ENCODE measurements around the gene UNC13D.
"Not testable (repeated sequence)": the region's sequence is repeated elsewhere in the genome, so short reads cannot be mapped to it uniquely, and the experiment has no call there.

UNC13D gene

DNA sequence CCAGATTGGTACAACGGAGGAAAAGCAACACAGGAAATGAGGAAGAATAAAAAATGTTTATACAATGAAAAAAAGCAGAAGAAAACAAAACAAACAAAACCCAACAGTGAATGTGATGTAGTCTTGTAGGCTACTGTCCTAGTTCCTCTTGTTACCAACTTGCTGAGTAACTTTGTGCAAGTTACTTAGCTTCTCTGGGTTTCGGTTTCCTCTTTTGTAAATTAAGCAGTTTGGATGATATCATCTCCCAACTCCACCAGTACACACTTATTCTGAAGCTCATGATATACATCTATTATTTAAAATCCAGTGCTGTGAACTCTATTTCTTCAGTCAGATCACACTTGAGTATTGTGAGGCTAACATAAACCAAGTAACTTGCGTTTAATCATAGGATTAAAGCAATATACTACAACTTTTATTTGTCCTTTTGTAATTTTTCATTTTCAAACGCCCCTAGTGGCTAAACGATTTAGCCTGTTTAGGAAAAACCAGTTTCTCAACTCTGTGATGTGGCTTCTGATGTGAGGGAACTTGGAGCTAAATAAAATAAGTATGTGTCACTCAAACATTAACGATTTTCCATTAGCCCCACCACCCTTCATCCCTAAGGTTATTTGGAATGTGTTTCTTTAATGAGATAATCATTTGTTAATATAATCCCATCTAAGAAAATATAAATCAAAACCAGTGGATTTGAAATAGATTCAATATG is 61.0 kb downstream of the UNC13D start:
- no peak for DNase-seq (ENCODE audit: low read depth)
- TF ChIP-seq, protein P1, sequence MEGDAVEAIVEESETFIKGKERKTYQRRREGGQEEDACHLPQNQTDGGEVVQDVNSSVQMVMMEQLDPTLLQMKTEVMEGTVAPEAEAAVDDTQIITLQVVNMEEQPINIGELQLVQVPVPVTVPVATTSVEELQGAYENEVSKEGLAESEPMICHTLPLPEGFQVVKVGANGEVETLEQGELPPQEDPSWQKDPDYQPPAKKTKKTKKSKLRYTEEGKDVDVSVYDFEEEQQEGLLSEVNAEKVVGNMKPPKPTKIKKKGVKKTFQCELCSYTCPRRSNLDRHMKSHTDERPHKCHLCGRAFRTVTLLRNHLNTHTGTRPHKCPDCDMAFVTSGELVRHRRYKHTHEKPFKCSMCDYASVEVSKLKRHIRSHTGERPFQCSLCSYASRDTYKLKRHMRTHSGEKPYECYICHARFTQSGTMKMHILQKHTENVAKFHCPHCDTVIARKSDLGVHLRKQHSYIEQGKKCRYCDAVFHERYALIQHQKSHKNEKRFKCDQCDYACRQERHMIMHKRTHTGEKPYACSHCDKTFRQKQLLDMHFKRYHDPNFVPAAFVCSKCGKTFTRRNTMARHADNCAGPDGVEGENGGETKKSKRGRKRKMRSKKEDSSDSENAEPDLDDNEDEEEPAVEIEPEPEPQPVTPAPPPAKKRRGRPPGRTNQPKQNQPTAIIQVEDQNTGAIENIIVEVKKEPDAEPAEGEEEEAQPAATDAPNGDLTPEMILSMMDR (conservative IDR thresholded peaks at IDR 0.05; ENCODE audit: low read depth, low read length) = peak; percentile 78
- H3K4me3 ChIP-seq (ENCODE audit: low read length) = no peak overlapping the region

- TF ChIP-seq, protein P1 (conservative IDR thresholded peaks at IDR 0.05; ENCODE audit: low read depth, low read length) = no peak
- H3K4me3 ChIP-seq (ENCODE audit: low read length) = no peak overlapping the region
- no peak for DNase-seq (ENCODE audit: low read depth)
Observed at GRCh38 chr17:75779987-75780889, 64.0 kb downstream of the UNC13D start.

GRCh38 chr17:75779250-75779986 is 64.8 kb downstream of the UNC13D start:
- H3K4me3 ChIP-seq (ENCODE audit: low read length) = peak overlapping the region; percentile 75
- TF ChIP-seq, protein P1 (conservative IDR thresholded peaks at IDR 0.05; ENCODE audit: low read depth, low read length) = no peak

DNA sequence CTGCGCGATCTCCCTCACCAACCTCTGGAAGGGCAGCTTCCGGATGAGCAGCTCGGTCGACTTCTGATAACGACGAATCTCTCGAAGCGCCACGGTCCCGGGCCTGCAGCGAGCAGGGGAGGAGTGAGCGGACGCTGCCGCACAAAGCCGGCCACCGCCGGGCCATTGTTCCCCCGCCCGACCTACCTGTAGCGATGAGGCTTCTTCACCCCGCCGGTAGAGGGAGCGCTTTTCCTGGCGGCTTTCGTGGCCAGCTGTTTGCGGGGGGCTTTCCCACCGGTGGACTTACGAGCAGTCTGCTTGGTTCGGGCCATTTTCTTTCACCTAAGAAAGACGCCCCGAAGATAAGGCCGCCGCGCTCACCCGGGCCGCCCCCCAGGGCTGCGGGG is 65.3 kb downstream of the UNC13D start:
- no peak for DNase-seq (ENCODE audit: low read depth)
- TF ChIP-seq, protein P1 (conservative IDR thresholded peaks at IDR 0.05; ENCODE audit: low read depth, low read length) = peak; percentile 56
- peak overlapping the region; percentile 75 for H3K4me3 ChIP-seq (ENCODE audit: low read length)

More at GRCh38 chr17:75779250-75779986, 64.8 kb downstream of the UNC13D start:
- peak; percentile 99 for DNase-seq (ENCODE audit: low read depth)

DNA sequence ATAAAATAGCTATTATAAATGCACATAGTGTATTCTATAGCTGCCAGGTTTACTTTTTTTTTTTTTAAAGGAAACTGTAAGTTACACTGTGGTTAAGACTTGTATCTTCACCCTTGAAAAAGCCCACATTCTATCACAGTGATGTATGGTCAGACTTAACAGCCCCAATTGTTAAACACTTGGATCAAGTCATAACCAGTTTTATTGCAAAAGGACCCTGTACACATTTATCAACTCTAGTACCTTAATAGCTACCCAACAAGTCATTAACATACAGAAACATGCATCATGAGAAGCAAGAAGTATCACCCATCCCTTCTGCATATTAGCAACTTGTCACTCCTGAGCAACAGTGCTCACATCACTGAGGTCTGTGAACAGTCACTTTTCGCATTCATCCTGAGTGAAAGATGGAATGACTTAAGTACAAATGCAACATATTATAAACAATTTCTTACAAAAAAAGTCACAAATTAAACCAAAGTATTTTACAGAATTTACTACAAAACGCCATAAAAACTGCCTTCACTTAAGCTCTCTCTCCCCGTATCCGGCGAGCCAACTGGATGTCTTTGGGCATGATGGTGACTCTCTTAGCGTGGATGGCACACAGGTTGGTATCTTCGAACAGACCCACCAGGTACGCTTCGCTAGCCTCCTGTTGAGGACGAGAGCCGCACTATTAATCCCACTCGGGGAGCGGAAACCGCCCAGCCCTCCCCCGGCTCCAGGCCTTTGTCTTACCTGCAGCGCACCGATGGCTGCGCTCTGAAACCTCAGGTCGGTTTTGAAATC is 65.9 kb downstream of the UNC13D start:
- H3K4me3 ChIP-seq (ENCODE audit: low read length) = peak overlapping the region; percentile 75
- not testable (repeated sequence) for DNase-seq (ENCODE audit: low read depth)

DNA sequence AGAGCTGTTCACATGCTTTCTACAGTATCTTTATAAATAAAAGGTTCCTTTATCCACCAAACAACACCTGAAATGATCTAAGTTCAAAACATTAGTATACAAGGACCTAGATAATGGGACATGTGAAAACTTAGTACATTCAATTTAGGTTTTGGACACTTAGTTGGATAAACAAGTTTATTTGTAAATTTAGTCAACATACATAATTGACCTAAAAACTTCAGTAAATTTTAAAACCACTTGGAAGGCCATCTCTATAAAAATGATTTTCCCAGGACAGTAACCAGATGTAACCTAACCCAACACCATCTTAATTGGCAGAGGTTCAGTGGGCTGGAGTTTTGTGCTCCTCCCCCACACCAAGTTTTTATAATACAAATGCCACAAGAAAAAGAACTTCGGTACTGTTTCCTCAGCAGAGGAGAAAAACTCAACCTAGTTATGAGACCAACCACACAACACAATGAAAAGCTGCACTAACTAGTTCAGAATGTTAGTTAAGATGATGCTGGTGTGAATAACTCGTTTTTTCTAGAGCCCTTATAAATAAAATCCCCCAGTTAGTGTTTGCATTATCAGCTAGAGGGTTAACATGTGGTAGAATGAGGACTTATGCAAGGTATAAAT is 66.8 kb downstream of the UNC13D start:
- H3K4me3 ChIP-seq (ENCODE audit: low read length) = peak overlapping the region; percentile 75
- TF ChIP-seq, protein P1 (conservative IDR thresholded peaks at IDR 0.05; ENCODE audit: low read depth, low read length) = no peak
- no peak for DNase-seq (ENCODE audit: low read depth)
